Spleen (tissue), 11 donors: ENCODE results near the gene ATP10B. TPM values are rescaled to one million over a fixed set of nuclear protein-coding genes. Genes with fewer than 3 reads are reported as not detected.

Experiments
- DNase-seq: peaks from one replicate; pipeline ENCODE4 v3.0.0-alpha.2; 2020
- H3K27ac ChIP-seq, 8 donors: fragments of 200-600 bp; sonication (generic) in 7 of 8; 1 replicate in 4 of 8; 2 replicates in 4 of 8; pipeline versions ENCODE4 v1.5.0 to v1.8.0; 2016 to 2021; ENCODE audit warnings: inconsistent platforms in 4 of 8, mild to moderate bottlenecking in 4 of 8, moderate library complexity in 1 of 8
- H3K27me3 ChIP-seq, 7 donors: fragments of 200-600 bp; sonication (generic) in 6 of 7; replicated peaks in 1 of 7; 1 replicate in 4 of 7; 2 replicates in 3 of 7; pipeline versions ENCODE4 v1.5.0 to v1.8.0; 2016 to 2021; ENCODE audit warnings: inconsistent platforms in 3 of 7, mild to moderate bottlenecking in 1 of 7
- H3K36me3 ChIP-seq, 6 donors: fragments of 200-600 bp; sonication (generic) in 5 of 6; 1 replicate in 4 of 6; 2 replicates in 2 of 6; pipeline versions ENCODE4 v1.5.0 to v1.8.0; 2016 to 2021; ENCODE audit warnings: inconsistent platforms in 2 of 6
- H3K4me1 ChIP-seq, 6 donors: fragments of 200-600 bp; sonication (generic) in 5 of 6; 1 replicate in 3 of 6; 2 replicates in 3 of 6; pipeline versions ENCODE4 v1.5.0 to v1.8.0; 2016 to 2021; ENCODE audit warnings: inconsistent platforms in 3 of 6
- H3K4me3 ChIP-seq, 8 donors: fragments of 200-600 bp; sonication (generic) in 7 of 8; 1 replicate in 4 of 8; 2 replicates in 4 of 8; pipeline versions ENCODE4 v1.5.0 to v1.8.0; 2016 to 2021; ENCODE audit warnings: inconsistent platforms in 4 of 8, mild to moderate bottlenecking in 4 of 8, moderate library complexity in 2 of 8
- H3K9me3 ChIP-seq, 8 donors: fragments of 200-600 bp; sonication (generic) in 7 of 8; 1 replicate in 4 of 8; 2 replicates in 4 of 8; pipeline versions ENCODE4 v1.5.0 to v1.8.0; 2016 to 2021; ENCODE audit warnings: inconsistent platforms in 4 of 8
- CTCF ChIP-seq, 11 experiments: fragments of 200-600 bp in 7 of 11; fragments of 450-650 bp in 4 of 11; sonication (generic) in 4 of 11; IDR thresholded peaks in 8 of 11; conservative IDR thresholded peaks in 3 of 11; 1 replicate in 7 of 11; 2 replicates in 4 of 11; pipeline versions ENCODE4 v1.4.0 to v1.8.0; 2016 to 2021; ENCODE audit warnings: antibody characterized with exemption in 11 of 11, inconsistent platforms in 4 of 11, mild to moderate bottlenecking in 1 of 11
- POLR2A ChIP-seq, 3 donors: fragments of 450-650 bp; IDR thresholded peaks; one replicate each; pipeline ENCODE4 v1.5.1; 2017; ENCODE audit warnings: antibody characterized with exemption in 3 of 3, mild to moderate bottlenecking in 1 of 3
- POLR2AphosphoS5 ChIP-seq, 3 donors: sonication (generic); formaldehyde crosslinking; IDR thresholded peaks; one replicate each; pipeline ENCODE4 v1.5.1; 2017; ENCODE audit warnings: antibody characterized with exemption in 3 of 3
- WGBS, 5 donors: extraction: QIAGEN DNeasy Blood & Tissue Kit in 3 of 5; methylation state at CpG; one replicate each; pipeline versions ENCODE4 v1.1.5 to v1.1.7; 2013 to 2018; 5-methylcytosine and 5-hydroxymethylcytosine counted together
- intact Hi-C: fragments of 100-400 bp; cut with DNase I; formaldehyde crosslinking; loops from one replicate; pipeline ENCODE4 v1.15.0; 2023; ENCODE audit warnings: low total_unique reads
- polyA plus RNA-seq, 3 donors: library from polyadenylated mRNA; stranded (reverse); fragments of 200-250 nt; gene quantifications; one replicate each; pipeline ENCODE4 v1.2.1, GENCODE V29; 2013
- total RNA-seq, 7 donors: library from RNA; depleted of rRNA in 3 of 7; stranded (reverse); fragments of >200 nt in 3 of 7; fragmentation: NEBNext Ultra II Directional in 4 of 7; extraction: Animal tissue kit (Norgen Biotek cat#: 25700) in 4 of 7; gene quantifications; one replicate each; pipeline versions ENCODE4 v1.1.0 to v1.2.1, GENCODE V29; 2016 to 2021
- donor health status: healthy with polysubstance abuse.
- donor health status: DM: no; HTN: no; CAD: no; lungs with moderate emphysema.
- donor health status: DM: no; HTN: no; CAD: no.
- donor health status: Bipolar disorder and iron deficiency.
- donor health status: healthy.
- donor health status: DM: no; HTN: no; CAD: no.
- donor health status: DM: yes; HTN: yes; CAD: no.

ATP10B gene
- total and polyA plus RNA-seq, 10 donors = 0.06 TPM; not detected in 9

GRCh38 chr5:160797020-160797419, 55.0 kb downstream of the ATP10B start:
- TF ChIP-seq POLR2AphosphoS5 (IDR thresholded peaks at IDR 0.05) = no peak
- no peak for TF ChIP-seq CTCF (IDR thresholded peaks at IDR 0.05 in 8 of 11, conservative IDR thresholded peaks at IDR 0.05 in 3 of 11)
- no peak for TF ChIP-seq POLR2A (IDR thresholded peaks at IDR 0.05)

GRCh38 chr5:160793530-160793899, 58.5 kb downstream of the ATP10B start:
- Histone ChIP-seq H3K4me1 (no peaks in the 10 kb centered on the region), H3K9me3 (no peaks in the 10 kb centered on the region), H3K27ac (no peak overlapping the region), H3K27me3 (no peaks in the 10 kb centered on the region), H3K4me3 (no peak overlapping the region), H3K36me3 (no peaks in the 10 kb centered on the region)
- intact Hi-C loops = no loop called here
- no peak for DNase-seq
- TF ChIP-seq CTCF (IDR thresholded peaks at IDR 0.05 in 8 of 11, conservative IDR thresholded peaks at IDR 0.05 in 3 of 11) = no peak
- 88 to 98% (median 95%) methylated on average over 2 of the region's 2 CpGs for WGBS, 5 donors

More at GRCh38 chr5:160797020-160797419, 55.0 kb downstream of the ATP10B start:
- H3K4me3 ChIP-seq = no peak overlapping the region
- H3K36me3 ChIP-seq = no peaks in the 10 kb centered on the region
- H3K9me3 ChIP-seq = no peaks in the 10 kb centered on the region
- intact Hi-C loops = no loop called here
- WGBS, 5 donors = 72 to 86% (median 82%) methylated on average over 4 of the region's 4 CpGs
- DNase-seq = no peak
- no peak overlapping the region for H3K27ac ChIP-seq
- no peaks in the 10 kb centered on the region for H3K27me3 ChIP-seq
- no peaks in the 10 kb centered on the region for H3K4me1 ChIP-seq

- 75 to 89% (median 84%) methylated on average over 7 of the region's 7 CpGs for WGBS, 5 donors
- intact Hi-C loops = no loop called here
- Histone ChIP-seq H3K4me3 (no peak overlapping the region), H3K27me3 (no peaks in the 10 kb centered on the region), H3K27ac (no peak overlapping the region), H3K9me3 (no peaks in the 10 kb centered on the region), H3K36me3 (no peaks in the 10 kb centered on the region), H3K4me1 (no peaks in the 10 kb centered on the region)
- no peak for DNase-seq
- TF ChIP-seq POLR2A (IDR thresholded peaks at IDR 0.05) = no peak
- no peak for TF ChIP-seq CTCF (IDR thresholded peaks at IDR 0.05 in 8 of 11, conservative IDR thresholded peaks at IDR 0.05 in 3 of 11)
- TF ChIP-seq POLR2AphosphoS5 (IDR thresholded peaks at IDR 0.05) = no peak
Observed at GRCh38 chr5:160792732-160793529, 59.1 kb downstream of the ATP10B start.

GRCh38 chr5:160792281-160792680, 59.7 kb downstream of the ATP10B start:
- no peak for DNase-seq
- no peaks in the 10 kb centered on the region for H3K9me3 ChIP-seq
- 88 to 95% (median 93%) methylated on average over 2 of the region's 2 CpGs for WGBS, 5 donors
- no peak overlapping the region for H3K27ac ChIP-seq
- H3K4me3 ChIP-seq = no peak overlapping the region
- TF ChIP-seq POLR2A (IDR thresholded peaks at IDR 0.05) (no peak), CTCF (IDR thresholded peaks at IDR 0.05 in 8 of 11, conservative IDR thresholded peaks at IDR 0.05 in 3 of 11) (no peak), POLR2AphosphoS5 (IDR thresholded peaks at IDR 0.05) (no peak)
- H3K36me3 ChIP-seq = no peaks in the 10 kb centered on the region
- intact Hi-C loops = no loop called here
- H3K27me3 ChIP-seq = no peaks in the 10 kb centered on the region
- H3K4me1 ChIP-seq = no peaks in the 10 kb centered on the region
